ENCODE data around the gene GLIS1.

GRCh38 chr1:53583021-53583867, 155.7 kb downstream of the GLIS1 start:
- TF ChIP-seq CTCF (IDR thresholded peaks at IDR 0.05) (no peak), POLR2AphosphoS5 (IDR thresholded peaks at IDR 0.05) (no peak)

Measured in stomach (tissue), 4 donors.